GM23338 (cell line): ENCODE data around the gene USP24. TPM values are rescaled to one million over a fixed set of nuclear protein-coding genes. Genes with fewer than 3 reads are reported as not detected.
A peak's percentile ranks its signal among the peaks of the same experiment; 100 is the strongest.

Source experiments
- ATAC-seq: fragments of 200-7000 bp; cut with Tn5 transposase; 3 replicates; pipeline ENCODE4 v1.9.1; 2020
- DNase-seq: peaks from one replicate; pipeline ENCODE4 v3.0.0-alpha.2; 2015; ENCODE audit warnings: low spot score
- H2AFZ ChIP-seq: fragments of 200-600 bp; sonication (generic); 2 replicates; pipeline ENCODE4 v1.8.0; 2016; ENCODE audit warnings: antibody characterized with exemption, mild to moderate bottlenecking, moderate library complexity
- H3F3A ChIP-seq: fragments of 200-600 bp; sonication (generic); replicated peaks from 2 replicates; pipeline ENCODE4 v1.8.0; 2017; ENCODE audit warnings: antibody characterized with exemption, mixed run types, low read depth
- H3K27ac ChIP-seq: fragments of 200-600 bp; sonication (generic); 2 replicates; pipeline ENCODE4 v1.6.1; 2016; ENCODE audit warnings: low read depth
- H3K27me3 ChIP-seq: fragments of 200-600 bp; sonication (generic); 2 replicates; pipeline ENCODE4 v1.8.0; 2016; ENCODE audit warnings: mild to moderate bottlenecking, mixed run types, moderate library complexity; ENCODE audit not compliant: insufficient read depth
- H3K36me3 ChIP-seq: fragments of 200-600 bp; sonication (generic); 2 replicates; pipeline ENCODE4 v1.8.0; 2016; ENCODE audit warnings: mild to moderate bottlenecking; ENCODE audit not compliant: insufficient read depth
- H3K4me1 ChIP-seq: fragments of 200-600 bp; sonication (generic); 2 replicates; pipeline ENCODE4 v1.8.0; 2016; ENCODE audit warnings: mild to moderate bottlenecking, moderate library complexity; ENCODE audit not compliant: insufficient read depth
- H3K4me2 ChIP-seq: fragments of 200-600 bp; sonication (generic); 2 replicates; pipeline ENCODE4 v1.7.1; 2017; ENCODE audit warnings: mixed run types
- H3K4me3 ChIP-seq: fragments of 200-600 bp; sonication (generic); 2 replicates; pipeline ENCODE4 v1.6.1; 2016; ENCODE audit warnings: mixed run types
- H3K79me2 ChIP-seq: fragments of 200-600 bp; sonication (generic); replicated peaks from 2 replicates; pipeline ENCODE4 v1.8.0; 2017; ENCODE audit warnings: mild to moderate bottlenecking; ENCODE audit not compliant: insufficient read depth
- H3K9me2 ChIP-seq: fragments of 200-600 bp; sonication (generic); 2 replicates; pipeline ENCODE4 v1.8.0; 2017; ENCODE audit not compliant: insufficient read depth
- H4K20me1 ChIP-seq: fragments of 200-600 bp; sonication (generic); replicated peaks from 2 replicates; pipeline ENCODE4 v1.8.0; 2017; ENCODE audit warnings: mild to moderate bottlenecking; ENCODE audit not compliant: insufficient read depth
- H3K27ac Mint-ChIP-seq: 2 replicates; pipeline ENCODE4 v1.8.0; 2020; ENCODE audit warnings: inconsistent platforms, mild to moderate bottlenecking, moderate library complexity, mixed read lengths
- H3K27me3 Mint-ChIP-seq: 3 replicates; pipeline ENCODE4 v1.8.0; 2022; ENCODE audit warnings: low read depth, mild to moderate bottlenecking, moderate library complexity, mixed read lengths, inconsistent platforms; ENCODE audit not compliant: insufficient read depth, poor library complexity
- H3K36me3 Mint-ChIP-seq: 3 replicates; pipeline ENCODE4 v1.8.0; 2021; ENCODE audit warnings: low read depth, mild to moderate bottlenecking, inconsistent platforms, moderate library complexity, mixed read lengths
- H3K4me1 Mint-ChIP-seq: 3 replicates; pipeline ENCODE4 v1.8.0; 2020; ENCODE audit warnings: mild to moderate bottlenecking, inconsistent platforms, mixed read lengths
- H3K4me3 Mint-ChIP-seq: 3 replicates; pipeline ENCODE4 v1.8.0; 2021; ENCODE audit warnings: moderate library complexity, mild to moderate bottlenecking, inconsistent platforms, mixed read lengths
- H3K9me3 Mint-ChIP-seq: 3 replicates; pipeline ENCODE4 v1.8.0; 2020; ENCODE audit warnings: moderate library complexity, mild to moderate bottlenecking, inconsistent platforms, mixed read lengths
- CREB1 ChIP-seq: fragments of 250-450 bp; sonication (Bioruptor Pico); IDR thresholded peaks from 2 replicates; pipeline ENCODE4 v1.5.0; 2020; ENCODE audit warnings: low read depth, mild to moderate bottlenecking, moderate library complexity
- EZH2 ChIP-seq: fragments of 200-600 bp; sonication (generic); IDR thresholded peaks from one replicate; pipeline ENCODE4 v1.8.0; 2017; ENCODE audit warnings: antibody characterized with exemption, mild to moderate bottlenecking, low read depth; ENCODE audit not compliant: unreplicated experiment
- JUNB ChIP-seq: IDR thresholded peaks from one replicate; pipeline ENCODE4 v1.6.1; 2016; ENCODE audit warnings: antibody characterized with exemption; ENCODE audit not compliant: unreplicated experiment
- NANOG ChIP-seq: IDR thresholded peaks from 2 replicates; pipeline ENCODE4 v1.6.1; 2016; ENCODE audit warnings: antibody characterized with exemption, borderline replicate concordance
- STAT1 ChIP-seq: IDR thresholded peaks from one replicate; pipeline ENCODE4 v1.6.1; 2016; ENCODE audit warnings: antibody characterized with exemption; ENCODE audit not compliant: unreplicated experiment
- ZNF114 ChIP-seq: fragments of 250-450 bp; sonication (Bioruptor Pico); IDR thresholded peaks from 2 replicates; pipeline ENCODE4 v1.5.0; 2020; ENCODE audit warnings: mild to moderate bottlenecking, moderate library complexity
- ZNF331 ChIP-seq: fragments of 250-450 bp; sonication (Bioruptor Pico); IDR thresholded peaks from 2 replicates; pipeline ENCODE4 v1.5.0; 2020; ENCODE audit warnings: low read depth, mild to moderate bottlenecking, moderate library complexity
- polyA plus RNA-seq: library from polyadenylated mRNA; unstranded; fragments of >200 nt; fragmentation: Nextera tagmentation; extraction: Ambion mirVana; gene quantifications from 2 replicates; pipeline ENCODE4 v1.2.1, GENCODE V29; 2016
- total RNA-seq: library from RNA; depleted of rRNA; stranded (reverse); fragments of >200 nt; shearing (Covaris generic); gene quantifications from 2 replicates; pipeline ENCODE4 v1.2.3, GENCODE V29; 2014
- TF ChIP-seq, protein P1 (sequence below): IDR thresholded peaks from one replicate; pipeline ENCODE4 v1.6.1; 2018; ENCODE audit warnings: antibody characterized with exemption; ENCODE audit not compliant: unreplicated experiment
- TF ChIP-seq, protein P2 (sequence below), 2 experiments: fragments of 200-600 bp in 1 of 2; sonication (generic) in 1 of 2; conservative IDR thresholded peaks; 2 replicates each; pipeline versions ENCODE4 v1.5.1 to v1.6.1; 2016 to 2017; ENCODE audit warnings: antibody characterized with exemption in 2 of 2, low read depth in 2 of 2, mild to moderate bottlenecking in 2 of 2, moderate library complexity in 1 of 2
- TF ChIP-seq, protein P3 (sequence below): IDR thresholded peaks from 2 replicates; pipeline ENCODE4 v1.6.1; 2016; ENCODE audit warnings: antibody characterized with exemption

USP24 gene
- total and polyA plus RNA-seq, 2 experiments from 2014 or later = 12.1 to 32.6 TPM

GRCh38 chr1:55040933-55041494 is 174.2 kb downstream of the USP24 start (continued):
- TF ChIP-seq, protein P1, sequence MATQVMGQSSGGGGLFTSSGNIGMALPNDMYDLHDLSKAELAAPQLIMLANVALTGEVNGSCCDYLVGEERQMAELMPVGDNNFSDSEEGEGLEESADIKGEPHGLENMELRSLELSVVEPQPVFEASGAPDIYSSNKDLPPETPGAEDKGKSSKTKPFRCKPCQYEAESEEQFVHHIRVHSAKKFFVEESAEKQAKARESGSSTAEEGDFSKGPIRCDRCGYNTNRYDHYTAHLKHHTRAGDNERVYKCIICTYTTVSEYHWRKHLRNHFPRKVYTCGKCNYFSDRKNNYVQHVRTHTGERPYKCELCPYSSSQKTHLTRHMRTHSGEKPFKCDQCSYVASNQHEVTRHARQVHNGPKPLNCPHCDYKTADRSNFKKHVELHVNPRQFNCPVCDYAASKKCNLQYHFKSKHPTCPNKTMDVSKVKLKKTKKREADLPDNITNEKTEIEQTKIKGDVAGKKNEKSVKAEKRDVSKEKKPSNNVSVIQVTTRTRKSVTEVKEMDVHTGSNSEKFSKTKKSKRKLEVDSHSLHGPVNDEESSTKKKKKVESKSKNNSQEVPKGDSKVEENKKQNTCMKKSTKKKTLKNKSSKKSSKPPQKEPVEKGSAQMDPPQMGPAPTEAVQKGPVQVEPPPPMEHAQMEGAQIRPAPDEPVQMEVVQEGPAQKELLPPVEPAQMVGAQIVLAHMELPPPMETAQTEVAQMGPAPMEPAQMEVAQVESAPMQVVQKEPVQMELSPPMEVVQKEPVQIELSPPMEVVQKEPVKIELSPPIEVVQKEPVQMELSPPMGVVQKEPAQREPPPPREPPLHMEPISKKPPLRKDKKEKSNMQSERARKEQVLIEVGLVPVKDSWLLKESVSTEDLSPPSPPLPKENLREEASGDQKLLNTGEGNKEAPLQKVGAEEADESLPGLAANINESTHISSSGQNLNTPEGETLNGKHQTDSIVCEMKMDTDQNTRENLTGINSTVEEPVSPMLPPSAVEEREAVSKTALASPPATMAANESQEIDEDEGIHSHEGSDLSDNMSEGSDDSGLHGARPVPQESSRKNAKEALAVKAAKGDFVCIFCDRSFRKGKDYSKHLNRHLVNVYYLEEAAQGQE = no peak
- no peak for TF ChIP-seq NANOG
- no peak for TF ChIP-seq JUNB
- TF ChIP-seq, protein P2, sequence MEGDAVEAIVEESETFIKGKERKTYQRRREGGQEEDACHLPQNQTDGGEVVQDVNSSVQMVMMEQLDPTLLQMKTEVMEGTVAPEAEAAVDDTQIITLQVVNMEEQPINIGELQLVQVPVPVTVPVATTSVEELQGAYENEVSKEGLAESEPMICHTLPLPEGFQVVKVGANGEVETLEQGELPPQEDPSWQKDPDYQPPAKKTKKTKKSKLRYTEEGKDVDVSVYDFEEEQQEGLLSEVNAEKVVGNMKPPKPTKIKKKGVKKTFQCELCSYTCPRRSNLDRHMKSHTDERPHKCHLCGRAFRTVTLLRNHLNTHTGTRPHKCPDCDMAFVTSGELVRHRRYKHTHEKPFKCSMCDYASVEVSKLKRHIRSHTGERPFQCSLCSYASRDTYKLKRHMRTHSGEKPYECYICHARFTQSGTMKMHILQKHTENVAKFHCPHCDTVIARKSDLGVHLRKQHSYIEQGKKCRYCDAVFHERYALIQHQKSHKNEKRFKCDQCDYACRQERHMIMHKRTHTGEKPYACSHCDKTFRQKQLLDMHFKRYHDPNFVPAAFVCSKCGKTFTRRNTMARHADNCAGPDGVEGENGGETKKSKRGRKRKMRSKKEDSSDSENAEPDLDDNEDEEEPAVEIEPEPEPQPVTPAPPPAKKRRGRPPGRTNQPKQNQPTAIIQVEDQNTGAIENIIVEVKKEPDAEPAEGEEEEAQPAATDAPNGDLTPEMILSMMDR (conservative IDR thresholded peaks at IDR 0.05; ENCODE audit: low read depth in 2 of 2) = no peak
- TF ChIP-seq, protein P3, sequence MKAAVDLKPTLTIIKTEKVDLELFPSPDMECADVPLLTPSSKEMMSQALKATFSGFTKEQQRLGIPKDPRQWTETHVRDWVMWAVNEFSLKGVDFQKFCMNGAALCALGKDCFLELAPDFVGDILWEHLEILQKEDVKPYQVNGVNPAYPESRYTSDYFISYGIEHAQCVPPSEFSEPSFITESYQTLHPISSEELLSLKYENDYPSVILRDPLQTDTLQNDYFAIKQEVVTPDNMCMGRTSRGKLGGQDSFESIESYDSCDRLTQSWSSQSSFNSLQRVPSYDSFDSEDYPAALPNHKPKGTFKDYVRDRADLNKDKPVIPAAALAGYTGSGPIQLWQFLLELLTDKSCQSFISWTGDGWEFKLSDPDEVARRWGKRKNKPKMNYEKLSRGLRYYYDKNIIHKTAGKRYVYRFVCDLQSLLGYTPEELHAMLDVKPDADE = no peak
- TF ChIP-seq ZNF114 (CRISPR knock-in tag) = no peak
- TF ChIP-seq ZNF331 (CRISPR knock-in tag) = no peak
- no peak for TF ChIP-seq EZH2
- no peak for TF ChIP-seq STAT1
- TF ChIP-seq CREB1 (CRISPR knock-in tag) = no peak

- Histone ChIP-seq H3K4me3 (peak overlapping the region; percentile 91), H3K36me3 (peaks cover 25% of the 10 kb centered on the region), H3K27me3 (peaks cover 37% of the 10 kb centered on the region), H3K4me1 (peaks cover 55% of the 10 kb centered on the region), H3F3A (0 out of 2 replicates have a peak, but pooled peaks cover 8% of the 10 kb centered on the region), H3K79me2 (peaks cover 69% of the 10 kb centered on the region), H2AFZ (peak overlapping the region; percentile 94), H3K27ac (no peak overlapping the region), H4K20me1 (peaks cover 44% of the 10 kb centered on the region), H3K4me2 (peak overlapping the region; percentile 94), H3K9me2 (no peaks in the 10 kb centered on the region)
- peak; percentile 47 for ATAC-seq
- peak; percentile 41 for DNase-seq
- Mint-ChIP-seq H3K27ac (no peak overlapping the region), H3K4me3 (peak overlapping the region; percentile 85), H3K36me3 (peaks cover 24% of the 10 kb centered on the region), H3K27me3 (peaks cover 38% of the 10 kb centered on the region), H3K4me1 (peaks cover 31% of the 10 kb centered on the region), H3K9me3 (no peaks in the 10 kb centered on the region)
- TF ChIP-seq ZNF114 (CRISPR knock-in tag) (no peak), CREB1 (CRISPR knock-in tag) (no peak), STAT1 (no peak), EZH2 (peak; percentile 20), JUNB (no peak)
- TF ChIP-seq, protein P3 = no peak
- TF ChIP-seq, protein P2 (conservative IDR thresholded peaks at IDR 0.05; ENCODE audit: low read depth in 2 of 2) = no peak
- TF ChIP-seq, protein P1 = no peak
Measured at GRCh38 chr1:55040083-55040932, 174.9 kb downstream of the USP24 start.
